HG02642 (cell line): ENCODE data around the gene TCEAL9.
"Not testable (repeated sequence)": the region's sequence is repeated elsewhere in the genome, so short reads cannot be mapped to it uniquely, and the experiment has no call there.

Experiments used
- ATAC-seq: cut with Tn5 transposase; IDR thresholded peaks from one replicate; pipeline ENCODE4 v1.9.1; 2021; ENCODE audit warnings: mild to moderate bottlenecking; ENCODE audit not compliant: unreplicated experiment, poor library complexity

The TCEAL9 gene

GRCh38 chrX:103372886-103373285 is 16.6 kb downstream of the TCEAL9 start:
- no peak for ATAC-seq

GRCh38 chrX:103373581-103373980 is 17.3 kb downstream of the TCEAL9 start:
- ATAC-seq: no peak

GRCh38 chrX:103376118-103376978 is 20.0 kb downstream of the TCEAL9 start, which contains the start of gene BEX3:
BEX3 (plus strand) TSS chrX:103376538; CDS start chrX:103377522, 984 bp downstream.
- ATAC-seq: no peak

- ATAC-seq: no peak
These were observed 20.6 kb downstream of the TCEAL9 start for GRCh38 chrX:103376979-103377324.

GRCh38 chrX:103378990-103379389 is 22.7 kb downstream of the TCEAL9 start:
- no peak for ATAC-seq

- ATAC-seq: no peak
These were observed 26.6 kb downstream of the TCEAL9 start for GRCh38 chrX:103382877-103383276.

GRCh38 chrX:103384672-103385071 is 28.4 kb downstream of the TCEAL9 start:
- no peak for ATAC-seq

- not testable (repeated sequence) for ATAC-seq
These were observed 29.1 kb downstream of the TCEAL9 start for GRCh38 chrX:103385283-103385830.

GRCh38 chrX:103386332-103386731 is 30.0 kb downstream of the TCEAL9 start:
- no peak for ATAC-seq

- ATAC-seq: no peak
These were observed 37.2 kb downstream of the TCEAL9 start for GRCh38 chrX:103393487-103393886.

GRCh38 chrX:103396186-103396585 is 39.9 kb downstream of the TCEAL9 start:
- ATAC-seq: no peak

GRCh38 chrX:103396660-103397059 is 40.4 kb downstream of the TCEAL9 start:
- ATAC-seq: no peak

GRCh38 chrX:103397707-103398106 is 41.4 kb downstream of the TCEAL9 start:
- no peak for ATAC-seq

GRCh38 chrX:103398421-103398864 is 42.1 kb downstream of the TCEAL9 start:
- no peak for ATAC-seq

- ATAC-seq: no peak
These were observed 43.4 kb downstream of the TCEAL9 start for GRCh38 chrX:103399744-103400143.

- ATAC-seq: no peak
These were observed 44.6 kb downstream of the TCEAL9 start for GRCh38 chrX:103400931-103401330.

GRCh38 chrX:103404231-103405008 is 48.1 kb downstream of the TCEAL9 start:
- ATAC-seq: peak; percentile 98

GRCh38 chrX:103405009-103405333 is 48.7 kb downstream of the TCEAL9 start:
- no peak for ATAC-seq

GRCh38 chrX:103406256-103406655 is 50.0 kb downstream of the TCEAL9 start:
- no peak for ATAC-seq

GRCh38 chrX:103407776-103408175 is 51.5 kb downstream of the TCEAL9 start:
- no peak for ATAC-seq
